ENCODE measurements around the gene MT1X.
A peak's percentile ranks its signal among the peaks of the same experiment; 100 is the strongest.

Gene MT1X

GRCh38 chr16:56681939-56682702 is at the start of gene MT1X (continued):
- TF ChIP-seq KLF16 (tag by site-specific recombination; IDR thresholded peaks at IDR 0.05) (0 out of 2 replicates have a peak, but pooled peaks have one; percentile 33), INSM2 (tag by site-specific recombination; IDR thresholded peaks at IDR 0.05) (no peak), SP7 (tag by site-specific recombination; IDR thresholded peaks at IDR 0.05) (0 out of 2 replicates have a peak, but pooled peaks have one; percentile 26), MYNN (tag by site-specific recombination; IDR thresholded peaks at IDR 0.05; ENCODE audit: borderline replicate concordance) (no peak), KLF17 (tag by site-specific recombination; IDR thresholded peaks at IDR 0.05) (no peak), ZNF449 (tag by site-specific recombination; IDR thresholded peaks at IDR 0.05) (0 out of 2 replicates have a peak, but pooled peaks have one; percentile 35), PATZ1 (tag by site-specific recombination; IDR thresholded peaks at IDR 0.05) (peak; percentile 86), ZNF132 (tag by site-specific recombination; IDR thresholded peaks at IDR 0.05; ENCODE audit: borderline replicate concordance) (no peak), ZNF501 (tag by site-specific recombination; IDR thresholded peaks at IDR 0.05) (no peak), ZBTB8A (tag by site-specific recombination; IDR thresholded peaks at IDR 0.05) (peak; percentile 96), ZNF654 (tag by site-specific recombination; IDR thresholded peaks at IDR 0.05; ENCODE audit: low read depth) (no peak), ZNF692 (tag by site-specific recombination; IDR thresholded peaks at IDR 0.05) (peak; percentile 73; the same call in 1 of the 2 replicates), TRIM28 (IDR thresholded peaks at IDR 0.05; ENCODE audit: borderline replicate concordance, low read length) (peak; percentile 64; the same call in 1 of the 2 replicates), ZBTB48 (tag by site-specific recombination; IDR thresholded peaks at IDR 0.05) (peak; percentile 94), ZBTB26 (tag by site-specific recombination; optimal IDR thresholded peaks at IDR 0.05) (peak; percentile 37), HIC1 (tag by site-specific recombination; IDR thresholded peaks at IDR 0.05) (0 out of 2 replicates have a peak, but pooled peaks have one; percentile 23), ZNF549 (tag by site-specific recombination; IDR thresholded peaks at IDR 0.05) (no peak), ZNF621 (tag by site-specific recombination; IDR thresholded peaks at IDR 0.05) (no peak), ZNF610 (tag by site-specific recombination; IDR thresholded peaks at IDR 0.05; ENCODE audit: borderline replicate concordance) (no peak), ZBTB44 (tag by site-specific recombination; IDR thresholded peaks at IDR 0.05) (peak; percentile 25; the same call in 1 of the 2 replicates), ZNF366 (tag by site-specific recombination; conservative IDR thresholded peaks at IDR 0.05) (no peak), ZNF513 (tag by site-specific recombination; IDR thresholded peaks at IDR 0.05) (no peak), ZNF664 (tag by site-specific recombination; IDR thresholded peaks at IDR 0.05) (no peak)
